DMS153 treated with DMSO at 0.1 percent for 48 hours (cell line): ENCODE data around the gene MROH2B.

ENCODE experiments used
- DNase-seq: peaks from one replicate; lab custom pipeline; 2025; ENCODE audit not compliant: unreplicated experiment; lab: John Stamatoyannopoulos, UW

The MROH2B gene

GRCh38 chr5:41071242-41071641 lies at the start of gene MROH2B:
MROH2B (minus strand) TSS chr5:41071342; CDS start chr5:41070852, 490 bp downstream.
- DNase-seq, result no peak

- no peak for DNase-seq
Measured at GRCh38 chr5:41120600-41120999, 49.5 kb upstream of the MROH2B start.

- DNase-seq, result no peak
Measured at GRCh38 chr5:41118177-41118576, 47.0 kb upstream of the MROH2B start.

- no peak for DNase-seq
Measured at GRCh38 chr5:41115281-41115680, 44.1 kb upstream of the MROH2B start.

GRCh38 chr5:41112486-41113455 lies 41.6 kb upstream of the MROH2B start:
- no peak for DNase-seq

GRCh38 chr5:41109186-41109585 lies 38.0 kb upstream of the MROH2B start:
- DNase-seq, result no peak

- no peak for DNase-seq
Measured at GRCh38 chr5:41102341-41102740, 31.2 kb upstream of the MROH2B start.

GRCh38 chr5:41097642-41098041 lies 26.5 kb upstream of the MROH2B start:
- no peak for DNase-seq

- no peak for DNase-seq
Measured at GRCh38 chr5:41095324-41096101, 24.4 kb upstream of the MROH2B start.

- DNase-seq, result no peak
Measured at GRCh38 chr5:41094871-41095270, 23.7 kb upstream of the MROH2B start.

GRCh38 chr5:41093803-41094202 lies 22.7 kb upstream of the MROH2B start:
- DNase-seq, result no peak

- DNase-seq, result no peak
Measured at GRCh38 chr5:41087461-41087860, 16.3 kb upstream of the MROH2B start.

GRCh38 chr5:41083306-41083705 lies 12.2 kb upstream of the MROH2B start:
- DNase-seq, result no peak

- DNase-seq, result no peak
Measured at GRCh38 chr5:41071975-41072374, 833 bp upstream of the MROH2B start.

GRCh38 chr5:41067714-41068568 lies 3.2 kb downstream of the MROH2B start:
- DNase-seq, result no peak

- no peak for DNase-seq
Measured at GRCh38 chr5:41065691-41066335, 5.3 kb downstream of the MROH2B start.

GRCh38 chr5:41057940-41058339 lies 13.2 kb downstream of the MROH2B start:
- DNase-seq, result no peak

- DNase-seq, result no peak
Measured at GRCh38 chr5:41057231-41057630, 13.9 kb downstream of the MROH2B start.

- no peak for DNase-seq
Measured at GRCh38 chr5:41048986-41049385, 22.2 kb downstream of the MROH2B start.

- no peak for DNase-seq
Measured at GRCh38 chr5:41043109-41043747, 27.9 kb downstream of the MROH2B start.
